ENCODE data around the gene GCNA. TPM values are rescaled to one million over a fixed set of nuclear protein-coding genes. Genes with fewer than 3 reads are reported as not detected.

The GCNA gene
- total and polyA plus RNA-seq, 2 of the 13 experiments (the other 11 are each of a cell fraction or from before 2014, with no cell fraction given), result 0.38 to 0.66 TPM

DNA sequence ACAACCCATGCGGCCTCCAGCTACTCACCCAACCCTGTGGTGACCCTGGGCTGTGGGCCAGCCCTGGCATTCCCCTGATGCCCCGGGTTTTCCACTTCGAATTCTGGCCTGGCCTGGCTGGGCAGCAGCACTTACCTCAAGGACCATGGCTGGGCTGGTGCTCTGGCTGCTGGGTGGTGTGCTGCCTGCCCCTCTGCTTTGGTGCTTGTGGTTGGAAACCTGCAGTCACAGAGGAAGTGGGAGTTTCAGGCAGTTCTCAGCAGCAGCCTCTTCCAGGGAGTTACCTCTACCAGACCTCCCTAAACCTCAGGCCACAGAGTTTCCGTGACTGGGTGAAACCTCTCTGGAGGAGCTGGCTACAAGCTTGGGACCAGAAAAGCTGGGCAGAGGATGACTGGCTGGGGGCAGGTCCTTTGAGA lies 40.1 kb downstream of the GCNA start, which contains the start of gene CXCR3:
Gene CXCR3, minus strand, starts transcription at position 209 of the 419 bp plus-strand sequence. Its CDS starts 62 bp downstream, at position 147.
- H3K79me2 ChIP-seq (ENCODE audit: insufficient read depth, low read length), result no peaks in the 10 kb centered on the region
- H3K27ac ChIP-seq (ENCODE audit: extremely low read length, insufficient read depth, low read length), result no peak within 1 kb of the TSS
- POLR2A ChIA-PET, result interaction anchor here (0.5 kb wide), 1 partner anchor 1184 kb away, joined by 4 read pairs; no protein-coding TSS in a partner anchor
- CTCF ChIA-PET (ENCODE audit: low intra/inter-chr PET ratio, low total read pairs), result no interaction called here
- H3K4me1 ChIP-seq (ENCODE audit: insufficient read depth, low read length), result peaks cover 21% of the 10 kb centered on the region
- no peaks in the 10 kb centered on the region for H3K9me3 ChIP-seq (ENCODE audit: low read length)
- intact Hi-C loops (cut with micrococcal nuclease; ENCODE audit: unreplicated experiment) (no loop called here), in situ Hi-C loops (cut with HindIII; ENCODE audit: extremely low pct_ligation_motif_present, low pct_unique_long_range_greater_than_20kb) (no loop called here)
- no peaks in the 10 kb centered on the region for H4K20me1 ChIP-seq (ENCODE audit: insufficient read depth, low read length)
- H2AFZ ChIP-seq (ENCODE audit: low read length), result no peak within 1 kb of the TSS
- H3K9ac ChIP-seq (ENCODE audit: insufficient read depth, low read depth, low read length), result peak within 1 kb of the TSS; percentile 36; the same call in 1 of the 2 replicates
- no TSS peak for BruUV-seq (replicated peaks)
- DNase-seq (ENCODE audit: low spot score) (no peak), FAIRE-seq (no peak), ATAC-seq (no peak)
- no peaks in the 10 kb centered on the region for H3K27me3 ChIP-seq (ENCODE audit: control insufficient read depth in 1 of 2, insufficient read depth in 2 of 2, low read length in 2 of 2)
- H3K4me3 ChIP-seq (replicated peaks in 1 of 3; ENCODE audit: insufficient read depth in 1 of 3, low read depth in 2 of 3, low read length in 3 of 3), result peak within 1 kb of the TSS; percentile 38 to 66 (median 45); a peak in 5 of 6 replicates
- no peaks in the 10 kb centered on the region for H3K36me3 ChIP-seq (replicated peaks in 1 of 2; ENCODE audit: control insufficient read depth in 1 of 2, insufficient read depth in 2 of 2, low read length in 2 of 2)
- no CpG with 5 or more reads among the region's 4 CpGs for WGBS (ENCODE audit: low lambda C conversion rate)
- TF ChIP-seq ZNF839 (CRISPR knock-in tag; IDR thresholded peaks at IDR 0.05; ENCODE audit: borderline replicate concordance), result no peak
- TF ChIP-seq REXO4 (CRISPR knock-in tag; IDR thresholded peaks at IDR 0.05; ENCODE audit: borderline replicate concordance), result no peak
- no peak for TF ChIP-seq ZNF446 (CRISPR knock-in tag; IDR thresholded peaks at IDR 0.05)
- TF ChIP-seq SPEN (CRISPR knock-in tag; IDR thresholded peaks at IDR 0.05; ENCODE audit: low read depth), result no peak
- H3K4me2 ChIP-seq (ENCODE audit: low read depth, low read length), result peak within 1 kb of the TSS; percentile 88

DNA sequence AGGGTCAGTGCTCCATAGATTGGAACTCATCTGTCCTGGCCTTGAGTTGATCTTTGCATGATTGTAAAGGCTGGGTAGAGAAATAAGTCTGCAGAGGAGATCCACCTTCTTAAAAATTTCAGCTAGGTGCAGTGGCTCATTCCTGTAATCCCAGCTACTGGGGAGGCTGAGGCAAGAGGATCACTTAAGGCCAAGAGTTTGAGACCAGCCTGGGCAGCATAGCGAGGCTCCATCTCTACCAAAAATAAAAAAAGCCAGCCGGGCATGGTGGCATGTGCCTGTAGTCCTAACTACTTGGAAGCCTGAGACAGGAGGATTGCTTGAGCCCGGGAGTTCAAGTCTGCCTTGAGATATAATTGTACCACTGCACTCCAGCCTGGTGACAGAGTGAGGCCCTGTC lies 40.5 kb downstream of the GCNA start:
- no peaks in the 10 kb centered on the region for H3K27me3 ChIP-seq (ENCODE audit: control insufficient read depth in 1 of 2, insufficient read depth in 2 of 2, low read length in 2 of 2)
- in situ Hi-C loops (cut with HindIII; ENCODE audit: extremely low pct_ligation_motif_present, low pct_unique_long_range_greater_than_20kb), result no loop called here
- no peaks in the 10 kb centered on the region for H4K20me1 ChIP-seq (ENCODE audit: insufficient read depth, low read length)
- DNase-seq (ENCODE audit: low spot score) (no peak), ATAC-seq (no peak), FAIRE-seq (no peak)
- BruUV-seq (replicated peaks), result no TSS peak
- ChIA-PET POLR2A (interaction anchor here (0.5 kb wide), 1 partner anchor 1184 kb away, joined by 4 read pairs; no protein-coding TSS in a partner anchor), CTCF (ENCODE audit: low intra/inter-chr PET ratio, low total read pairs) (no interaction called here)
- no peaks in the 10 kb centered on the region for H3K79me2 ChIP-seq (ENCODE audit: insufficient read depth, low read length)
- no peak for TF ChIP-seq ZNF20 (CRISPR knock-in tag; IDR thresholded peaks at IDR 0.05)
- TF ChIP-seq, protein P1, sequence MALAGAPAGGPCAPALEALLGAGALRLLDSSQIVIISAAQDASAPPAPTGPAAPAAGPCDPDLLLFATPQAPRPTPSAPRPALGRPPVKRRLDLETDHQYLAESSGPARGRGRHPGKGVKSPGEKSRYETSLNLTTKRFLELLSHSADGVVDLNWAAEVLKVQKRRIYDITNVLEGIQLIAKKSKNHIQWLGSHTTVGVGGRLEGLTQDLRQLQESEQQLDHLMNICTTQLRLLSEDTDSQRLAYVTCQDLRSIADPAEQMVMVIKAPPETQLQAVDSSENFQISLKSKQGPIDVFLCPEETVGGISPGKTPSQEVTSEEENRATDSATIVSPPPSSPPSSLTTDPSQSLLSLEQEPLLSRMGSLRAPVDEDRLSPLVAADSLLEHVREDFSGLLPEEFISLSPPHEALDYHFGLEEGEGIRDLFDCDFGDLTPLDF (CRISPR knock-in tag; IDR thresholded peaks at IDR 0.05), result no peak
- TF ChIP-seq, protein P2, sequence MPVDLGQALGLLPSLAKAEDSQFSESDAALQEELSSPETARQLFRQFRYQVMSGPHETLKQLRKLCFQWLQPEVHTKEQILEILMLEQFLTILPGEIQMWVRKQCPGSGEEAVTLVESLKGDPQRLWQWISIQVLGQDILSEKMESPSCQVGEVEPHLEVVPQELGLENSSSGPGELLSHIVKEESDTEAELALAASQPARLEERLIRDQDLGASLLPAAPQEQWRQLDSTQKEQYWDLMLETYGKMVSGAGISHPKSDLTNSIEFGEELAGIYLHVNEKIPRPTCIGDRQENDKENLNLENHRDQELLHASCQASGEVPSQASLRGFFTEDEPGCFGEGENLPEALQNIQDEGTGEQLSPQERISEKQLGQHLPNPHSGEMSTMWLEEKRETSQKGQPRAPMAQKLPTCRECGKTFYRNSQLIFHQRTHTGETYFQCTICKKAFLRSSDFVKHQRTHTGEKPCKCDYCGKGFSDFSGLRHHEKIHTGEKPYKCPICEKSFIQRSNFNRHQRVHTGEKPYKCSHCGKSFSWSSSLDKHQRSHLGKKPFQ (CRISPR knock-in tag; IDR thresholded peaks at IDR 0.05; ENCODE audit: insufficient replicate concordance), result no peak
- no peak for TF ChIP-seq ZNF883 (CRISPR knock-in tag; IDR thresholded peaks at IDR 0.05; ENCODE audit: not compliant biosample characterization)
- TF ChIP-seq POLR2AphosphoS2 (IDR thresholded peaks at IDR 0.05; ENCODE audit: low read depth, low read length), result no peak
- TF ChIP-seq ZNF335 (CRISPR knock-in tag; IDR thresholded peaks at IDR 0.05), result no peak
- TF ChIP-seq, protein P3, sequence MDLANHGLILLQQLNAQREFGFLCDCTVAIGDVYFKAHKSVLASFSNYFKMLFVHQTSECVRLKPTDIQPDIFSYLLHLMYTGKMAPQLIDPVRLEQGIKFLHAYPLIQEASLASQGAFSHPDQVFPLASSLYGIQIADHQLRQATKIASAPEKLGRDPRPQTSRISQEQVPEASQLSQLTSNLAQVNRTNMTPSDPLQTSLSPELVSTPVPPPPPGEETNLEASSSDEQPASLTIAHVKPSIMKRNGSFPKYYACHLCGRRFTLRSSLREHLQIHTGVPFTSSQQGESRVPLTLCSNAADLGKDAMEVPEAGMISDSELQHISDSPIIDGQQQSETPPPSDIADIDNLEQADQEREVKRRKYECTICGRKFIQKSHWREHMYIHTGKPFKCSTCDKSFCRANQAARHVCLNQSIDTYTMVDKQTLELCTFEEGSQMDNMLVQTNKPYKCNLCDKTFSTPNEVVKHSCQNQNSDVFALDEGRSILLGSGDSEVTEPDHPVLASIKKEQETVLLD (CRISPR knock-in tag; IDR thresholded peaks at IDR 0.05; ENCODE audit: low read depth), result no peak
- no peak for TF ChIP-seq HIVEP1 (CRISPR knock-in tag; IDR thresholded peaks at IDR 0.05)
- no peak overlapping the region for H3K4me2 ChIP-seq (ENCODE audit: low read depth, low read length)
- peaks cover 26% of the 10 kb centered on the region for H3K4me1 ChIP-seq (ENCODE audit: insufficient read depth, low read length)
- H3K9me3 ChIP-seq (ENCODE audit: low read length), result no peaks in the 10 kb centered on the region
- no peak overlapping the region for H3K4me3 ChIP-seq (replicated peaks in 1 of 3; ENCODE audit: insufficient read depth in 1 of 3, low read depth in 2 of 3, low read length in 3 of 3)
- H3K27ac ChIP-seq (ENCODE audit: extremely low read length, insufficient read depth, low read length), result no peak overlapping the region
- WGBS (ENCODE audit: low lambda C conversion rate), result 100% methylated on average over 2 of the region's 3 CpGs
- H3K9ac ChIP-seq (ENCODE audit: insufficient read depth, low read depth, low read length), result no peak overlapping the region
- no peaks in the 10 kb centered on the region for H3K36me3 ChIP-seq (replicated peaks in 1 of 2; ENCODE audit: control insufficient read depth in 1 of 2, insufficient read depth in 2 of 2, low read length in 2 of 2)
- no peak overlapping the region for H2AFZ ChIP-seq (ENCODE audit: low read length)
- intact Hi-C loops (cut with micrococcal nuclease; ENCODE audit: unreplicated experiment), result no loop called here
